OCI-LY7 (cell line): ENCODE results near the gene POU2AF1.

ENCODE experiments used
- EZH2phosphoT487 ChIP-seq: fragments of 200-600 bp; sonication (generic); IDR thresholded peaks from 2 replicates; pipeline ENCODE4 v1.6.1; 2018; ENCODE audit warnings: low read depth, borderline replicate concordance, mild to moderate bottlenecking, mixed run types, antibody characterized with exemption, low read length, moderate library complexity, mixed read lengths
- TF ChIP-seq, protein P1 (sequence below): fragments of 200-600 bp; sonication (generic); conservative IDR thresholded peaks from 2 replicates; pipeline ENCODE4 v1.5.1; 2014; ENCODE audit warnings: mild to moderate bottlenecking, antibody characterized with exemption, low read length, moderate library complexity, mixed read lengths

DNA sequence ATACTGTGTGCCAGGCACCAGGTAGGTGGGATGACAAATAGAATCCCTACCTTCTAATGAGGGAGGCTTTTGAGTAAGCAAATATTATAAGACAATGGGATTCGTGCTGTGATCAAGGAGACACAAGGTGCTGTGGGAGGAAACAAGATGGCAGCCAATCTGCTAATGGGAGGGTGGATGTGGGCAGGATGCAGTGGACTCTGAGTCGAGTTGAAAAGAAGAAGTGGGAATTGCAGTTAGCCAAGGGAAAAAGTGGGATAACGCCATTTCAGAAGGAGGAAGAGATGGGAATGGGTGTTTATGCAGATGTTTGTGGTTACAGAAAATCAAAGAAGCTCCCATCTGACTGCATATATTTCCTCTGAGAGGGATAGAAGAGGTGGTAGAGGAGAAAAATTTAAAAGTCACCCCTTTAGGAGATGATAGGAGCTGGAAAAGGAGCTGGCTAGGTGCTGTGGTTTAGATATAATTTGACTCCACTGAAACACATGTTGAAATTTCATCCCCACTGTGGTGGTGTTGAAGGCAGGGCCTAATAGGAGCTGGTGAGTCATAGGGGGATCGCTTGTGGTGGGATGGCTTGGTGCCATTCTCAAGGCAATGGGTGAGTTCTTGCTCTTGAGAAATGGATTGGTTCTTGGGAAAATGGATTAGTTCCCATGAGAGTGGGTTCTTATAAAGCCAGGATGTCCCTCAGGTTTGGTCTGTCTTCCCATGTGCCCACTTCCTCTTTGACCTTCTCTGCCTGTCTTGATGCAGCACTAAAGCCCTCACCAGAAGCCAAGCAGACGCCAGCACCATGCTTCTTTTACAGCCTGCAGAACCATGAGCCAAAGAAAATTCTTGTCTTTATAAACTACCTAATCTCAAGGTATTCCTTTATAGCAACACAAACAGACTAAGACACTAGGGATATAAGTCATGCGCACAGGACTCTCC lies 30.0 kb upstream of the POU2AF1 start:
- TF ChIP-seq, protein P1, sequence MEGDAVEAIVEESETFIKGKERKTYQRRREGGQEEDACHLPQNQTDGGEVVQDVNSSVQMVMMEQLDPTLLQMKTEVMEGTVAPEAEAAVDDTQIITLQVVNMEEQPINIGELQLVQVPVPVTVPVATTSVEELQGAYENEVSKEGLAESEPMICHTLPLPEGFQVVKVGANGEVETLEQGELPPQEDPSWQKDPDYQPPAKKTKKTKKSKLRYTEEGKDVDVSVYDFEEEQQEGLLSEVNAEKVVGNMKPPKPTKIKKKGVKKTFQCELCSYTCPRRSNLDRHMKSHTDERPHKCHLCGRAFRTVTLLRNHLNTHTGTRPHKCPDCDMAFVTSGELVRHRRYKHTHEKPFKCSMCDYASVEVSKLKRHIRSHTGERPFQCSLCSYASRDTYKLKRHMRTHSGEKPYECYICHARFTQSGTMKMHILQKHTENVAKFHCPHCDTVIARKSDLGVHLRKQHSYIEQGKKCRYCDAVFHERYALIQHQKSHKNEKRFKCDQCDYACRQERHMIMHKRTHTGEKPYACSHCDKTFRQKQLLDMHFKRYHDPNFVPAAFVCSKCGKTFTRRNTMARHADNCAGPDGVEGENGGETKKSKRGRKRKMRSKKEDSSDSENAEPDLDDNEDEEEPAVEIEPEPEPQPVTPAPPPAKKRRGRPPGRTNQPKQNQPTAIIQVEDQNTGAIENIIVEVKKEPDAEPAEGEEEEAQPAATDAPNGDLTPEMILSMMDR = no peak
- no peak for TF ChIP-seq EZH2phosphoT487
